CD14-positive monocyte (primary cell): ENCODE results near the gene AOX1. TPM values are rescaled to one million over a fixed set of nuclear protein-coding genes. Genes with fewer than 3 reads are reported as not detected.

Source experiments
- DNase-seq, 3 donors: peaks; one replicate each; pipeline ENCODE4 v3.0.0-alpha.2; 2011 to 2022
- H2AFZ ChIP-seq: 2 replicates; pipeline ENCODE4 v1.6.0; 2012; ENCODE audit warnings: mild to moderate bottlenecking, low read depth, low read length, inconsistent platforms; ENCODE audit not compliant: insufficient read depth, poor library complexity, severe bottlenecking
- H3K27ac ChIP-seq, 2 donors: 1 replicate in 1 of 2; 2 replicates in 1 of 2; pipeline ENCODE4 v1.5.1; 2012 to 2013; ENCODE audit warnings: low read length in 2 of 2, control low read depth in 1 of 2, inconsistent platforms in 1 of 2, low read depth in 1 of 2, mild to moderate bottlenecking in 1 of 2
- H3K27me3 ChIP-seq, 2 donors: one replicate each; pipeline versions ENCODE4 v1.6.0 to v1.6.1; 2011 to 2013; ENCODE audit warnings: low read length in 2 of 2; ENCODE audit not compliant: control insufficient read depth in 2 of 2, insufficient read depth in 2 of 2
- H3K36me3 ChIP-seq, 2 donors: replicated peaks in 1 of 2; 1 replicate in 1 of 2; 2 replicates in 1 of 2; pipeline versions ENCODE4 v1.5.1 to v1.6.1; 2012 to 2013; ENCODE audit warnings: low read length in 2 of 2, control low read depth in 1 of 2, inconsistent platforms in 1 of 2, mild to moderate bottlenecking in 1 of 2; ENCODE audit not compliant: insufficient read depth in 2 of 2, control insufficient read depth in 1 of 2
- H3K4me1 ChIP-seq, 2 donors: 1 replicate in 1 of 2; 2 replicates in 1 of 2; pipeline versions ENCODE4 v1.5.1 to v1.6.1; 2012 to 2013; ENCODE audit warnings: low read length in 2 of 2, control low read depth in 1 of 2, inconsistent platforms in 1 of 2, mild to moderate bottlenecking in 1 of 2, moderate library complexity in 1 of 2; ENCODE audit not compliant: insufficient read depth in 2 of 2, control insufficient read depth in 1 of 2
- H3K4me2 ChIP-seq: replicated peaks from 2 replicates; pipeline ENCODE3; 2012; ENCODE audit warnings: low read length, moderate library complexity, mild to moderate bottlenecking; ENCODE audit not compliant: poor library complexity, severe bottlenecking; ENCODE audit errors: extremely low read depth
- H3K4me3 ChIP-seq, 3 experiments: fragments of 200-600 bp in 1 of 3; sonication (generic) in 1 of 3; replicated peaks in 1 of 3; 1 replicate in 2 of 3; 2 replicates in 1 of 3; pipeline ENCODE4 v1.5.1; 2011 to 2013; ENCODE audit warnings: low read length in 3 of 3, mild to moderate bottlenecking in 3 of 3, control low read depth in 2 of 3, low read depth in 2 of 3, inconsistent platforms in 1 of 3, moderate library complexity in 1 of 3
- H3K79me2 ChIP-seq: 2 replicates; pipeline ENCODE4 v1.6.0; 2012; ENCODE audit warnings: mild to moderate bottlenecking, control low read depth, inconsistent platforms, low read length, moderate library complexity; ENCODE audit not compliant: insufficient read depth
- H3K9ac ChIP-seq: 2 replicates; pipeline ENCODE4 v1.6.0; 2017; ENCODE audit warnings: low read length, mild to moderate bottlenecking; ENCODE audit not compliant: insufficient read depth, poor library complexity, severe bottlenecking
- H3K9me3 ChIP-seq, 2 donors: replicated peaks in 1 of 2; 1 replicate in 1 of 2; 2 replicates in 1 of 2; pipeline versions ENCODE4 v1.5.1 to v1.6.1; 2012 to 2013; ENCODE audit warnings: low read length in 2 of 2, control low read depth in 1 of 2; ENCODE audit not compliant: control insufficient read depth in 1 of 2, insufficient read depth in 1 of 2
- H4K20me1 ChIP-seq: 2 replicates; pipeline ENCODE4 v1.6.0; 2012; ENCODE audit warnings: mild to moderate bottlenecking, low read length, control low read depth, moderate library complexity; ENCODE audit not compliant: insufficient read depth
- H3K27ac Mint-ChIP-seq, 7 donors: one replicate each; pipeline ENCODE4 v1.8.0; 2020; ENCODE audit warnings: mild to moderate bottlenecking in 7 of 7, mixed read lengths in 7 of 7, moderate library complexity in 6 of 7, inconsistent platforms in 2 of 7
- H3K27me3 Mint-ChIP-seq, 3 donors: one replicate each; pipeline ENCODE4 v1.8.0; 2021 to 2022; ENCODE audit warnings: low read depth in 3 of 3, mild to moderate bottlenecking in 3 of 3, mixed read lengths in 3 of 3, moderate library complexity in 3 of 3, inconsistent platforms in 1 of 3
- H3K36me3 Mint-ChIP-seq, 2 donors: one replicate each; pipeline ENCODE4 v1.8.0; 2020; ENCODE audit warnings: mixed read lengths in 2 of 2, inconsistent platforms in 1 of 2, mild to moderate bottlenecking in 1 of 2
- H3K4me1 Mint-ChIP-seq: one replicate; pipeline ENCODE4 v1.8.0; 2020; ENCODE audit warnings: mild to moderate bottlenecking, mixed read lengths
- H3K4me3 Mint-ChIP-seq, 2 donors: one replicate each; pipeline ENCODE4 v1.8.0; 2020; ENCODE audit warnings: mild to moderate bottlenecking in 2 of 2, mixed read lengths in 2 of 2, moderate library complexity in 1 of 2
- H3K9me3 Mint-ChIP-seq, 7 donors: one replicate each; pipeline ENCODE4 v1.8.0; 2020 to 2022; ENCODE audit warnings: mixed read lengths in 7 of 7, mild to moderate bottlenecking in 6 of 7, moderate library complexity in 6 of 7, inconsistent platforms in 2 of 7
- whole genome bisulfite sequencing: methylation state at CpG from one replicate; pipeline ENCODE4 v1.1.5; 2013; ENCODE audit warnings: missing lambda C conversion rate; ENCODE audit not compliant: insufficient coverage; 5-methylcytosine and 5-hydroxymethylcytosine counted together
- intact Hi-C, 2 donors: fragments of 100-400 bp; cut with micrococcal nuclease; formaldehyde crosslinking; loops; one replicate each; pipeline versions ENCODE4 v1.15.0 to v1.15.1; 2023
- polyA plus RNA-seq, 3 donors: library from polyadenylated mRNA; depleted of rRNA in 1 of 3; unstranded in 2 of 3; stranded (reverse) in 1 of 3; fragments of 300-500 nt in 2 of 3; fragments of >200 nt in 1 of 3; fragmentation: Illumina TruSeq in 2 of 3; gene quantifications; 1 replicate in 2 of 3; 2 replicates in 1 of 3; pipeline ENCODE4 v1.2.3, GENCODE V29; 2012 to 2021
- TF ChIP-seq, protein P1 (sequence below): fragments of 200-600 bp; IDR thresholded peaks from one replicate; pipeline ENCODE4 v1.8.0; 2022; ENCODE audit warnings: antibody characterized with exemption, mild to moderate bottlenecking

Gene AOX1
- polyA plus RNA-seq, 3 donors: 0.16 TPM; not detected in 2

DNA sequence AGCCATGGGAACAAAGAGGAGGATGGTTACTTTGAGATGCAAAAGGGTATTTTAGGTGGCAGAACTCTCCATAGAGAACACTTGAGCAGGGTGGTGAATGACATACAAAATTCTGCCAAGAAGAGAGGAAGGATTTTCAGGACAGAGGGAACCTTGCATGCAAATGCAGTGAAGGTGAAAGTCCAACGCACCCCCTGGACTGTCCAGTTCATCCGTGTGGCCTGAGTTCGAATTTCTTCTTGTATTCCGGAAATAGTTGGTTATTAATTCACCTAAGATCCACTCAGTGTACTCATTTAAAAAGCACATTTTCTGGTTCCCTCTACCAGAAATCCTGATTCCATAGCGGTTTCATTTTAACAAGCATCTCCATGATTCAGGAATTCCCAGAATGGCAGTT lies 5.5 kb downstream of the AOX1 start:
- peaks cover 0 to 9% (median 2%) of the 10 kb centered on the region in 3 donors for H3K27me3 Mint-ChIP-seq

GRCh38 chr2:200592406-200593075 lies 6.7 kb downstream of the AOX1 start:
- Histone ChIP-seq H3K27ac (no peak overlapping the region), H3K79me2 (no peaks in the 10 kb centered on the region), H3K9ac (no peak overlapping the region), H3K9me3 (no peaks in the 10 kb centered on the region), H4K20me1 (no peaks in the 10 kb centered on the region), H3K4me2 (no peak overlapping the region), H3K27me3 (no peaks in the 10 kb centered on the region), H2AFZ (no peak overlapping the region), H3K4me3 (no peak overlapping the region), H3K4me1 (no peaks in the 10 kb centered on the region), H3K36me3 (no peaks in the 10 kb centered on the region)
- Mint-ChIP-seq H3K27me3 (peaks cover 0 to 6% (median 0%) of the 10 kb centered on the region in 3 donors), H3K4me3 (no peak overlapping the region), H3K4me1 (no peaks in the 10 kb centered on the region), H3K36me3 (no peaks in the 10 kb centered on the region), H3K27ac (no peak overlapping the region), H3K9me3 (peaks cover 0 to 2% (median 0%) of the 10 kb centered on the region in 7 donors)
- WGBS: 83% methylated on average over 1 of the region's 1 CpG
- TF ChIP-seq, protein P1, sequence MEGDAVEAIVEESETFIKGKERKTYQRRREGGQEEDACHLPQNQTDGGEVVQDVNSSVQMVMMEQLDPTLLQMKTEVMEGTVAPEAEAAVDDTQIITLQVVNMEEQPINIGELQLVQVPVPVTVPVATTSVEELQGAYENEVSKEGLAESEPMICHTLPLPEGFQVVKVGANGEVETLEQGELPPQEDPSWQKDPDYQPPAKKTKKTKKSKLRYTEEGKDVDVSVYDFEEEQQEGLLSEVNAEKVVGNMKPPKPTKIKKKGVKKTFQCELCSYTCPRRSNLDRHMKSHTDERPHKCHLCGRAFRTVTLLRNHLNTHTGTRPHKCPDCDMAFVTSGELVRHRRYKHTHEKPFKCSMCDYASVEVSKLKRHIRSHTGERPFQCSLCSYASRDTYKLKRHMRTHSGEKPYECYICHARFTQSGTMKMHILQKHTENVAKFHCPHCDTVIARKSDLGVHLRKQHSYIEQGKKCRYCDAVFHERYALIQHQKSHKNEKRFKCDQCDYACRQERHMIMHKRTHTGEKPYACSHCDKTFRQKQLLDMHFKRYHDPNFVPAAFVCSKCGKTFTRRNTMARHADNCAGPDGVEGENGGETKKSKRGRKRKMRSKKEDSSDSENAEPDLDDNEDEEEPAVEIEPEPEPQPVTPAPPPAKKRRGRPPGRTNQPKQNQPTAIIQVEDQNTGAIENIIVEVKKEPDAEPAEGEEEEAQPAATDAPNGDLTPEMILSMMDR: no peak
- intact Hi-C loops: no loop called here
- DNase-seq: no peak

More for the DNA sequence above, 5.5 kb downstream of the AOX1 start:
- Histone ChIP-seq H3K27me3 (peaks cover 0 to 3% of the 10 kb centered on the region in 2 donors), H3K27ac (no peak overlapping the region), H3K4me2 (no peak overlapping the region), H3K4me1 (peaks cover 2% of the 10 kb centered on the region in 2 donors), H3K9me3 (no peaks in the 10 kb centered on the region), H3K4me3 (no peak overlapping the region), H3K36me3 (no peaks in the 10 kb centered on the region), H3K79me2 (no peaks in the 10 kb centered on the region), H3K9ac (no peak overlapping the region), H2AFZ (no peak overlapping the region), H4K20me1 (no peaks in the 10 kb centered on the region)
- no peak for DNase-seq
- Mint-ChIP-seq H3K36me3 (no peaks in the 10 kb centered on the region), H3K9me3 (peaks cover 0 to 2% (median 0%) of the 10 kb centered on the region in 7 donors), H3K4me1 (peaks cover 2% of the 10 kb centered on the region), H3K4me3 (no peak overlapping the region), H3K27ac (no peak overlapping the region)
- WGBS: 78% methylated on average over 5 of the region's 5 CpGs
- intact Hi-C loops: no loop called here
- TF ChIP-seq, protein P1: no peak
